Activated T-cell treated with anti-CD3 and anti-CD28 coated beads for 1 hour (primary cell): ENCODE data around the gene PARD6G.

Experiments used
- DNase-seq: peaks from one replicate; pipeline ENCODE4 v3.0.0-alpha.2; 2020; ENCODE audit warnings: low read depth

The PARD6G gene

GRCh38 chr18:80147037-80147417 is 100.3 kb downstream of the PARD6G start:
- no peak for DNase-seq

DNA sequence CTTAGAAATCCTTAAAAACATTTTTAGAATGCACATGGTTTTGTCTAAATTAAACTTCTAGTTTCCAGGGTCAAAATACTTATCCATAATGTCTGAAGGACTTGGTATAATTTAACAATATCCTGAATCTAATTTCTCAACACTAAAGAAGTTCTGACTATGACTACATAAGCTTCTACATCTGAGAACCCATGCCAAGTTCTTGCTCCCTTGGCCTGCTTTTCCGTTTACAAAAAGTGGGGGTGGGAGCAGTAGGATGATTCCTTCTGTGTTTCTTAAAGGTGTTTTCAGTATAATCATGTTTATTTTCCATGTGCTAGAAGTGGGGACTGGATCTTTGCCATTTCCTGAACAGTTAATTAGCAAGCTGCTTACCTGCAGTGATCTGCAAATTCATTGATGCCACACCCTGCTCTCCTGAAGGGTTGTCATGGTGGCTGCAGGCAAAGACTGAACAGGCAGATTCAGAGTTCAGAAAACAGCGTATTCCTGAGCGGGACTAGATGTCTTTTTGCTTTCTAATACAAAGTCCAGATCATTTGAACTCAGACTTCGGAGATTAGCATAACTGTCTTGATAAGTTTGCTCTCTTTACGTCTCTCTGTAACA is 102.0 kb downstream of the PARD6G start:
- DNase-seq, result no peak

GRCh38 chr18:80143881-80144280 is 103.4 kb downstream of the PARD6G start:
- DNase-seq, result no peak

DNA sequence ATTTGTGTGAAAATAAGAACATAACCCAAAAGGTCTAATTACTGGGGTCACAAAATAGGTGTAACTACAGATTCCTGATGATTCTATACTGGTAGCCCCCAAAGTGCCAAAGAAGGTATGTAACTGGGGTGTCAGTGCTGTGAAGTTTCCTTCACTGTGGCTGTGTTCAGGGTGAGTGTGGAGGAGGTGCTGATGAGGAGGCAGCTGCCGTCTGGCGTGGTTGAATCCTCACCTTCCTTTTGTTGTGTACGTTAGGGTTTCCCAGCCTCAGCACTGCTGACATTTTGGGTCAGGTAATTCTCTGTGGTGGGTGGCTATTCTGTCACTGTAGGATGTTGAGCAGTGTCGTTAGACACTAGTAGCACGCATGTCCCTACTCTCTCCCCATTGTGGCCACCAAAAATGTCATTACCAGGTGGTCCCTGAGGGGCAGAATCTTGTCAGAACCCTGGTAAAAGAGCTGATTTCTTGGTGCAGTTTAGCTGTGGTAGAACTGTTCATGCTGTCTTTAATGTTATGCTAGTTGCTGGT is 106.8 kb downstream of the PARD6G start:
- DNase-seq, result no peak

DNA sequence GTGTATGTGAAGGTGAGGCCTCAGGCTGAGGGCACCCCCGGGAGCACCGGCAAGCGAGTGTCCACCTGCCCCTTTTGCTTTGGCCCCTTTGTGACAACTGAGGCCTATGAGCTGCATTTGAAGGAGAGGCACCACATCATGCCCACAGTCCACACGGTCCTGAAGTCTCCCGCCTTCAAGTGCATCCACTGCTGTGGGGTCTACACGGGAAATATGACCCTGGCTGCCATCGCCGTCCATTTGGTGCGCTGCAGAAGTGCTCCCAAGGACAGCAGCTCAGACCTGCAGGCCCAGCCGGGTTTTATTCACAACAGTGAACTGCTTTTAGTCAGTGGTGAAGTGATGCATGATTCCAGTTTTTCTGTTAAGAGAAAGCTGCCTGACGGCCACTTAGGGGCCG is 109.3 kb downstream of the PARD6G start:
- no peak for DNase-seq

DNA sequence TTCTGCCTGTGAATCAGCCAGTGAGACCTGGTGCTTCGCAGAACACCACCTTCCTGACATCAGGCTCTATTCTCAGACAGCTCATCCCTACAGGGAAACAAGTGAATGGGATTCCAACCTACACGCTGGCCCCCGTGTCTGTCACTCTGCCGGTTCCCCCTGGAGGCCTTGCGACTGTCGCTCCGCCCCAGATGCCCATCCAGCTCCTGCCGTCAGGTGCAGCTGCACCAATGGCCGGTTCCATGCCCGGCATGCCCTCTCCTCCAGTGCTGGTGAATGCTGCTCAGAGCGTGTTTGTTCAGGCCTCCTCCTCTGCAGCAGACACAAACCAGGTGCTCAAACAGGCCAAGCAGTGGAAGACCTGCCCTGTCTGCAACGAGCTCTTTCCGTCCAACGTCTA is 110.2 kb downstream of the PARD6G start:
- no peak for DNase-seq

GRCh38 chr18:80136679-80137078 is 110.6 kb downstream of the PARD6G start:
- no peak for DNase-seq

DNA sequence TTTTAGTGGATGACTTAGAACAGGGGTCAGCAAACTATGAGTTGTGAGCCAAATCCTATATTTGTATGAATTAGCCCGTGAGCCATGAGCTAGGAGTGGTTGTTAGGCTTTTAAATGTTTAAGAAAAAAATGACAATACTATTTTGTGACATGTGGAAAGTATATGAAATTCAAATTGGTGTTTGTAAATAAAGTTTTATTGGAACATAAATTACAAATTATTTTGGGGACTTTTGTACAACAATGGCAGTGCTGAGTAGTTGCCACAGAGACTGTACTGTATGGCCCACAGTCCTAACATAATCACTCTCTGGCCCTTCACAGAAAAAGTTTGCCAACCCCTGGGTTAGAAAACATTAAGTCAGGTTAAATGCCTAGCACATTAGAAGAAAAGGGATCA is 112.2 kb downstream of the PARD6G start:
- no peak for DNase-seq

GRCh38 chr18:80133124-80133523 is 114.2 kb downstream of the PARD6G start:
- DNase-seq, result no peak

- no peak for DNase-seq
Measured at GRCh38 chr18:80132180-80132812, 115.0 kb downstream of the PARD6G start.

DNA sequence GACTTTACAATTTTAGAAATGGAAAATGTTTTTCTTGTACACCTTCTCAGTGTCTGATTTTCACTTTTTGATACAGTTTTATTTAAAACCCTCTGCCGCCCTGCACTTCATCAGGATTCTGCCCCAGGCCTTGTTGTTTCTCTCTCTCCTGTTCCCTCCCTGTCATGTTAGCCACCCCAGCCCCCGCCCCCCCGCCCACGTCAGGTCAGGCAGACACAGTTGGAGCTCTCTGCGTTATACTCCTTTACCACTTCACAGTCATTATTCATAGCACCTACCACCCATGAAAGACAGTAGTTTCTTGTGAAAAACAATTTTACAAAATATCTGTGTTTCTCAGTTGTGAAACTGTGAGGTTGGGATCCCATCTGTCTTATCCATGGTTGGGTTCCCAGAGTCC is 116.8 kb downstream of the PARD6G start:
- no peak for DNase-seq

DNA sequence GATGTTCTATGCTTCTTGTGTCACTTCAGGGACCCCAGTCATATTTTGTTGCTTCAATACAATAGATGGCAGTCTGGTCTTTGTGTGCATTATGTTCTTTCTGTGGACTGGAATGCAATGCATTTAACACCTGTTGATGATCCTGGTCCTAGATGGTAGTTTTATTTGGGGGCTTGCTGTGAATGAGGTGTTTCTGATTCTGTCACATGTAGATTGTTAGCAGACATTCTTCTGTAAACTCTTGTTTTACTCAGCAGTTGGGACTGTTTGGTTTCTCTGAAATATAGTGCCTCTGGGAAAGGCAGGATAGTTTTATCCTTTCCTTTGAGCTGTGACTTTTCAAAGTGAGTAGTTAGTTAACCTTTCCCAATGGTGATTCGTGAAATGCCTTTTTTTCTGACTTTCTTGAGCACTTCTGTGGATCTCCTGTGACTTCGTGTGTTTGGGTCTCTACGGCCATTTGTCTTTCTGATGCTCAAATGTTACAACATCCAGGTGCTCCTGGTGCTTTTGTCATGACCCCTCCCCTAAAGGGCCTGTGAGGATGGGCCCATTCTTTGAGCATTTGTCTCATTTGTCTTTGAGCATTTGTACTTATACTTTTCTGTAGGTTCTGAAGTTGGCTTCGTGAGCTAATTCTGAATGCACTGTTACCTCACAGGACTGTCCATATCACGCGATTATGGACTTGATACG is 117.5 kb downstream of the PARD6G start:
- no peak for DNase-seq

GRCh38 chr18:80127635-80128034 is 119.7 kb downstream of the PARD6G start:
- DNase-seq, result no peak

DNA sequence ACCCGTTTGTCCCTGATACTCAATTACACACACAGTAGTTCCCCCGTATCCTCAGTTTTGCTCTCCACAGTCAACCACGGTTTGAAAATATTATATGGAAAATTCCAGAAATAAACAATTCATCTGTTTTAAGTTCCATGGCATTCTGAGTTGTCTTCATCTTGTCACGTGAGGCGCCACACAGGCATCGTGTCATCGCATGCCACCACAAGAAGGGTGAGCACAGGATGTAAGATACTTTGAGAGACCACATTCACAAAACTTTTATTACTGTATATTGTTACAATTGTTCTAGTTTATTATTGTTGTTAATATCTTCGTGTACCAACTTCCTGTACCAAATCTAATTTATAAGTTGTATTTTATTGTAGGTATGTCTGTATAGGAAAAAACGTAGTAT is 120.5 kb downstream of the PARD6G start:
- DNase-seq, result no peak

DNA sequence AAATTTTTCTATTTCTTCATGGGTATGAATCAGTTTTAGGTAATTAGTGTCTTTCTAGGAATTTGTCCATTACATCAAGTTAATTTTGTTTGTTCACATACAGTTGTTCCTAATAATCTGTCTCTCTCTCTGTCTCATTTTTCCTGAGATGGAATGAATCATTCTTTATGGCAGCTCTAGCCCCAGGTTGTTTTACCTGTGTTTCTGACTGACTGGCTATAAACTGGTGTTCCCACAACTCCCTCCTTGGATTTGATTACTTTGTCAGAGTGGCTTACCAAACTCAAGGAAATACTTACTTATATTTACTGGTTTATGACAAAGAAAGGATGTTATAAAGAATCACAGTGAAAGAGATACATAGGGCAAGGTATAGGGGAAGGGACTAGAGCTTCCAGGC is 123.2 kb downstream of the PARD6G start:
- DNase-seq, result no peak

- DNase-seq, result no peak
Measured at GRCh38 chr18:80120932-80121331, 126.4 kb downstream of the PARD6G start.

- DNase-seq, result no peak
Measured at GRCh38 chr18:80119111-80119510, 128.2 kb downstream of the PARD6G start.

DNA sequence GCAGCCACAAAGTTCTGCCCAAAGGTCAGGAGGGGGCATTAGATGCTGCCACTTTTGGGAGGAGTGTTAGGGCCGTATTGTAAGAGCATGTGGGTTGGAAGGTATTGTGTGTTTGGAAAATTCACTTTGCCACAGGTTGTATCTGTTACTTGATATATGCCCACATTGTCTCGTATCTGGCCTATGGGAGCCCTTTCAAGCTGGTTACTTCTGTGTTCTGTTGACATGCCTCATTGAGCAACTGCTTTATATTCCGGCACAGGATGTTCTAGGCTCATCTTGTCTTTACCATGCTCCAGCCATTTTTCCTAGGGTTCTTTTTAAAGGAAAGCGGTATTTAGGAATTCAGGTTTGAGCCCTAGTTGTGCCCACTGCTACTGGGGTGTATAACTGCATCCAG is 132.3 kb downstream of the PARD6G start:
- no peak for DNase-seq

- DNase-seq, result no peak
Measured at GRCh38 chr18:80112624-80113248, 134.6 kb downstream of the PARD6G start.

DNA sequence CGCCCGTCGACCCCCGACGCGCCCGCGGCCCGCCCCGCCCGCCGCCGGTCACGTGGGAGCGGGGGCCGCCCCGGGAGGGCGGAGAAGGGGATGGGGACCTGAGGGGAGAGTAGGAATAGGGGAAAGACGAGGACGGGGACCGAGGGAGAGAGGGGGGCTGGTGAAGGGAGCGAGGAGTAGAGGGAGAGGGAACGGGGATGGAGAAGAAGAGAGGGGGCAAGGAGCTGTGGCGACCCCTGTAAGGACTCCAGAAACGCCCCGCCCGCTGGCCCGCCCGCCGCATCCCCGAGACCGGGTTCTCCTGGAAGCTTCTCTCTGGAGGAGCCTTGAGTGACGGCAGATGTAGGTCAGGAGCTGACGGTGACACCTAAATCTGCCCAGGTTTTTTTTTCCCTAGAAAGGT is 137.6 kb downstream of the PARD6G start:
- DNase-seq, result no peak

- DNase-seq, result peak; percentile 55
Measured at GRCh38 chr18:80108739-80109675, 138.3 kb downstream of the PARD6G start, which contains the start of gene ADNP2. TSS of gene ADNP2 (plus strand) at chr18:80109262. CDS start at chr18:80117543, 8,281 bp downstream.

DNA sequence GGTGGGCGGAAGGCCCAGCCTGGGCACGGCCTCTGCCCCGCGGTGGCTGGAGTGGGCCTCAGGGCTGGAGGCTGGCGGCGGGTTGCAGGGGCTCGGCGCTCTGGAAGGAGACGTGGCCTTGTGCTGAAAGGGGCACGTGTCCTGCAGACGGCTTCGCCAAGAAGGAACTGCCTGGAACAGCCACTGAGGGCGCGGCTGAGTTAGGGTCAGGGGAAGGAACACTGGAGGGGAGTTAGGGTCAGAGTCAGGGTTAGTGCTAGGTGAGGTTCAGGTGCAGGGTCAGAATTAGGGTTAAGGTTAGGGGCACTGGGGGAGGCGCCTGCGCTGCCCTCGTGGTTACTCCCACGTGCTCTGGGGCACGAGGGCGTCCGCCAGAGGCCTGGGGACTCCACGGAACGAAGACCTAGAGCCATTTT is 139.2 kb downstream of the PARD6G start:
- DNase-seq, result no peak
